22Rv1 (cell line): Measurements from ENCODE around the gene ULK3.

Experiments used
- ZFX ChIP-seq: fragments of 450-650 bp; IDR thresholded peaks from 2 replicates; pipeline ENCODE4 v1.6.1; 2017; ENCODE audit warnings: antibody characterized with exemption, borderline replicate concordance
- TF ChIP-seq, protein P1 (sequence below): fragments of 450-650 bp; IDR thresholded peaks from 2 replicates; pipeline ENCODE4 v1.5.1; 2017; ENCODE audit warnings: mild to moderate bottlenecking

DNA sequence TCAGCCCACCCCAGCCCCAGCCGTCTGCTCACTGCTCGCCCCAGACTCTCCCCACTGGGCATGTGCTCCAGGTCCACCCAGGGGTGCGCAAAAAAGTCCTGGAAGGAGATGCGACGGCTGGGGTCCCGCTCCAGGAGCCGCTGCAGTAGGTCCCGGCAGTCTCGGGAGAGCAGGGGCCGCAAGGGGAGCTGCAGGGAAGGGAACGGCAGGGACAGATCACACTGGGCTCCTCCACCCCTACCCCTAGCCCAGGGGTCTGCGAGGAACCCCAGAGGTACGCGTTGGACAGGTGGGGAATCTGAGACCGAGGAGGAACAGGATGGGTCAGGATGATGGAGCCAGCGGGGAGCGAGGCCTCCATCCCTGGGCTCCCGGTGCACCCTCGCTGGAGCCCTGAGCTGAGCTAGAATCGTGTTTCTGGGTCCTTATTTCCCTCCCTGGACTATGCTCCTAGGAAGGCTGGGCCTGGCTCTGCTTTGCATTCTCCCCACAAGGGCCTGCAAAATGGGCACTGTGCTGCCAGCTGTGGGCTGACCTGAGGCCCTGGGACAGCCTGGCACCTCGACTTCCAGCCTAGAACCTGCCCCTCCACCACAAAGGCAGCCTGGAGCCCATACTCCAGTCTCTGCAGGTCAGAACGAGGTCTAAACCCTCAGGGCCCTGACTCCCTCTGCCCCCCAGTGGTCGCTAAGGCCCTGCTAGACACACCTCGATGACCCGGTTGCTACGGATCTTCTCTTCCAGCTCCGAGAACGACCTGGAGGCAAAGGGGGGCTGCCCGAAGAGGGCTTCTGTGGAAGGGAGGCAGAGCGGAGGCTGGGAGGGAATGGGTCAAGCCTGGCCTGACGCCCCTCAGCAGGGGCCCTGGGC is 3.2 kb downstream of the ULK3 start:
- TF ChIP-seq, protein P1, sequence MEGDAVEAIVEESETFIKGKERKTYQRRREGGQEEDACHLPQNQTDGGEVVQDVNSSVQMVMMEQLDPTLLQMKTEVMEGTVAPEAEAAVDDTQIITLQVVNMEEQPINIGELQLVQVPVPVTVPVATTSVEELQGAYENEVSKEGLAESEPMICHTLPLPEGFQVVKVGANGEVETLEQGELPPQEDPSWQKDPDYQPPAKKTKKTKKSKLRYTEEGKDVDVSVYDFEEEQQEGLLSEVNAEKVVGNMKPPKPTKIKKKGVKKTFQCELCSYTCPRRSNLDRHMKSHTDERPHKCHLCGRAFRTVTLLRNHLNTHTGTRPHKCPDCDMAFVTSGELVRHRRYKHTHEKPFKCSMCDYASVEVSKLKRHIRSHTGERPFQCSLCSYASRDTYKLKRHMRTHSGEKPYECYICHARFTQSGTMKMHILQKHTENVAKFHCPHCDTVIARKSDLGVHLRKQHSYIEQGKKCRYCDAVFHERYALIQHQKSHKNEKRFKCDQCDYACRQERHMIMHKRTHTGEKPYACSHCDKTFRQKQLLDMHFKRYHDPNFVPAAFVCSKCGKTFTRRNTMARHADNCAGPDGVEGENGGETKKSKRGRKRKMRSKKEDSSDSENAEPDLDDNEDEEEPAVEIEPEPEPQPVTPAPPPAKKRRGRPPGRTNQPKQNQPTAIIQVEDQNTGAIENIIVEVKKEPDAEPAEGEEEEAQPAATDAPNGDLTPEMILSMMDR, result 0 out of 2 replicates have a peak, but pooled peaks have one; percentile 6
- no peak for TF ChIP-seq ZFX
